Sigmoid colon (tissue), 3 donors: ENCODE measurements around the gene NDUFA13.

Source experiments
- CTCF ChIP-seq, 4 experiments: fragments of 450-650 bp in 3 of 4; fragments of 200-600 bp in 1 of 4; IDR thresholded peaks; one replicate each; pipeline ENCODE4 v1.5.1; 2016 to 2019; ENCODE audit warnings: antibody characterized with exemption in 4 of 4, mild to moderate bottlenecking in 3 of 4, moderate library complexity in 2 of 4
- POLR2A ChIP-seq, 2 donors: fragments of 450-650 bp; IDR thresholded peaks; one replicate each; pipeline ENCODE4 v1.6.1; 2016; ENCODE audit warnings: antibody characterized with exemption in 2 of 2, mild to moderate bottlenecking in 2 of 2, moderate library complexity in 2 of 2

GRCh38 chr19:19540064-19540714 lies 24.2 kb downstream of the NDUFA13 start:
- TF ChIP-seq CTCF (IDR thresholded peaks at IDR 0.05): no peak
- no peak for TF ChIP-seq POLR2A (IDR thresholded peaks at IDR 0.05)
